K562 (cell line): Measurements from ENCODE around the gene COASY. TPM values are rescaled to one million over a fixed set of nuclear protein-coding genes. Genes with fewer than 3 reads are reported as not detected.

Source experiments
- ASH1L ChIP-seq: fragments of 450-650 bp; IDR thresholded peaks from 2 replicates; pipeline ENCODE4 v1.6.1; 2018; ENCODE audit warnings: borderline replicate concordance, mild to moderate bottlenecking, low read depth; ENCODE audit not compliant: partially characterized antibody
- ATF7 ChIP-seq: fragments of 450-650 bp; IDR thresholded peaks from 2 replicates; pipeline ENCODE4 v1.7.1; 2014; ENCODE audit warnings: mild to moderate bottlenecking, moderate library complexity
- BCOR ChIP-seq: fragments of 450-650 bp; IDR thresholded peaks from 2 replicates; pipeline ENCODE4 v1.6.1; 2016
- BRF1 ChIP-seq: IDR thresholded peaks from 3 replicates; pipeline ENCODE4 v1.6.1; 2011; ENCODE audit warnings: borderline replicate concordance, mild to moderate bottlenecking; ENCODE audit not compliant: insufficient read length; ENCODE audit errors: extremely low read depth
- CC2D1A ChIP-seq: fragments of 450-650 bp; IDR thresholded peaks from 2 replicates; pipeline ENCODE4 v1.6.1; 2017; ENCODE audit warnings: mild to moderate bottlenecking
- CSDE1 ChIP-seq, 2 experiments: fragments of 450-650 bp; IDR thresholded peaks; 2 replicates each; pipeline ENCODE4 v1.6.1; 2016; ENCODE audit warnings: mild to moderate bottlenecking in 1 of 2
- E2F1 ChIP-seq: sonication (generic); formaldehyde crosslinking; IDR thresholded peaks from 2 replicates; pipeline ENCODE4 v1.8.1; 2023; ENCODE audit warnings: mild to moderate bottlenecking, missing genetic modification reagents, moderate library complexity
- ETS2 ChIP-seq: IDR thresholded peaks from 2 replicates; pipeline ENCODE4 v1.6.1; 2016; ENCODE audit warnings: borderline replicate concordance, missing genetic modification characterization, mild to moderate bottlenecking, moderate library complexity, missing compliant biosample characterization; ENCODE audit not compliant: poor library complexity, severe bottlenecking
- PCBP2 ChIP-seq: fragments of 200-400 bp; formaldehyde crosslinking; IDR thresholded peaks from 2 replicates; pipeline ENCODE4 v1.6.1; 2018; ENCODE audit warnings: low read length, low read depth, mild to moderate bottlenecking, moderate library complexity; ENCODE audit not compliant: poor library complexity, severe bottlenecking
- PML ChIP-seq: IDR thresholded peaks from 2 replicates; pipeline ENCODE4 v1.6.1; 2012; ENCODE audit warnings: low read length, inconsistent platforms
- SLC30A9 ChIP-seq: fragments of 250-450 bp; sonication (Bioruptor Pico); IDR thresholded peaks from 2 replicates; pipeline ENCODE4 v1.8.0; 2022; ENCODE audit warnings: mild to moderate bottlenecking, moderate library complexity
- SMAD1 ChIP-seq: fragments of 150-350 bp; IDR thresholded peaks from 2 replicates; pipeline ENCODE4 v1.6.1; 2014; ENCODE audit warnings: low read length, low read depth; ENCODE audit not compliant: partially characterized antibody
- STAT5B ChIP-seq: fragments of 250-450 bp; sonication (Bioruptor Pico); IDR thresholded peaks from 2 replicates; pipeline ENCODE4 v1.8.0; 2021; ENCODE audit warnings: mild to moderate bottlenecking, inconsistent platforms
- TCF7 ChIP-seq: sonication (generic); IDR thresholded peaks from 2 replicates; pipeline ENCODE4 v1.6.1; 2016; ENCODE audit warnings: antibody characterized with exemption, borderline replicate concordance
- TFE3 ChIP-seq: fragments of 450-650 bp; formaldehyde crosslinking; IDR thresholded peaks from 2 replicates; pipeline ENCODE4 v1.4.0; 2020; ENCODE audit warnings: mild to moderate bottlenecking, mixed read lengths
- ZBTB12 ChIP-seq: fragments of 250-450 bp; sonication (Bioruptor Pico); IDR thresholded peaks from 2 replicates; pipeline ENCODE4 v1.4.0; 2020
- ZNF41 ChIP-seq: fragments of 250-450 bp; sonication (Bioruptor Pico); conservative IDR thresholded peaks from 2 replicates; pipeline ENCODE4 v1.4.0; 2020; ENCODE audit warnings: mild to moderate bottlenecking
- ZNF57 ChIP-seq: fragments of 450-650 bp; formaldehyde crosslinking; IDR thresholded peaks from 2 replicates; pipeline ENCODE4 v1.4.0; 2020; ENCODE audit warnings: mild to moderate bottlenecking, moderate library complexity
- ZNF699 ChIP-seq: fragments of 250-450 bp; sonication (Bioruptor Pico); IDR thresholded peaks from 2 replicates; pipeline ENCODE4 v1.8.0; 2021; ENCODE audit warnings: mild to moderate bottlenecking, moderate library complexity; ENCODE audit not compliant: insufficient replicate concordance
- ZNF707 ChIP-seq: fragments of 250-450 bp; sonication (Bioruptor Pico); conservative IDR thresholded peaks from 2 replicates; pipeline ENCODE4 v1.8.0; 2022; ENCODE audit warnings: inconsistent platforms, mild to moderate bottlenecking, moderate library complexity
- polyA plus RNA-seq, 8 experiments: library from polyadenylated mRNA; depleted of rRNA in 4 of 8; stranded (reverse) in 5 of 8; unstranded in 3 of 8; fragments of >200 nt; fragmentation: Nextera tagmentation in 2 of 8; fragmentation: Illumina TruSeq in 1 of 8; extraction: Ambion mirVana in 2 of 8; extraction: Trizol in 1 of 8; gene quantifications; 2 replicates each; pipeline versions ENCODE4 v1.2.1 to v1.2.3, GENCODE V29; 2011 to 2014; ENCODE audit warnings: inconsistent platforms in 1 of 8, missing spikeins in 1 of 8
- total RNA-seq, 7 experiments: library from RNA; depleted of rRNA in 6 of 7; stranded (reverse); fragments of >200 nt in 6 of 7; fragmentation: Illumina TruSeq in 2 of 7; extraction: Trizol in 2 of 7; gene quantifications; 2 replicates each; pipeline versions ENCODE4 v1.2.1 to v1.2.3, GENCODE V29; 2011 to 2021; ENCODE audit warnings: low replicate concordance in 1 of 7
- TF ChIP-seq, protein P1 (sequence below), 2 experiments: fragments of 150-350 bp in 1 of 2; IDR thresholded peaks; 2 replicates each; pipeline ENCODE4 v1.6.1; 2012 to 2016; ENCODE audit warnings: low read depth in 2 of 2, low read length in 2 of 2, mild to moderate bottlenecking in 1 of 2, moderate library complexity in 1 of 2

COASY gene
- total and polyA plus RNA-seq, 9 of the 15 experiments (the other 6 are each of a cell fraction or from before 2014, with no cell fraction given): 25.4 to 175 (median 62.3) TPM

DNA sequence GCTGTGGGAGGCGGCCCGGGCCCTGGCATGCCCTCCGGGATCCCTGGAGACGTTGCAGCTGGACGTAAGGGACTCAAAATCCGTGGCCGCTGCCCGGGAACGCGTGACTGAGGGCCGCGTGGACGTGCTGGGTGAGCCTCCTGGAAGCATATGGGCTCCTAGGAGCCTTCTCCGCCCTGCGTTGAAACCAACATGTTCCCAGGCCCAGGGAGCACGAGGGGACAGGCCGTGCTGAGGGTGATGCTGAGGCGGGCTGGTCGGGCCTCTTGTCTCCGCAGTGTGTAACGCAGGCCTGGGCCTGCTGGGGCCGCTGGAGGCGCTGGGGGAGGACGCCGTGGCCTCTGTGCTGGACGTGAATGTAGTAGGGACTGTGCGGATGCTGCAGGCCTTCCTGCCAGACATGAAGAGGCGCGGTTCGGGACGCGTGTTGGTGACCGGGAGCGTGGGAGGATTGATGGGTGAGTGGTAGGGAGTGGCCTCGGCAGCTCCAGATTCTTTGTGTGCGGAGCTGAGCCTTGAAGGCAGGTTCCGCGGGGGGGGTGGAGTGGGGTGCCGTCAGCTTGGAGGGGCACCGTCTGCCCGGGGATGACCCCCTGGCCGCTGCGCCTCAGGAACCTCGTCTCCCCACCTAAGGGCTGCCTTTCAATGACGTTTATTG lies 8.7 kb upstream of the COASY start (continued):
- no peak; the same call in 1 of the 2 replicates for TF ChIP-seq E2F1 (CRISPR knock-in tag)
- TF ChIP-seq SMAD1: no peak
- TF ChIP-seq ATF7: no peak
- TF ChIP-seq CC2D1A: no peak
- TF ChIP-seq BRF1: no peak
- TF ChIP-seq PCBP2: no peak
- no peak for TF ChIP-seq ZNF41
- no peak for TF ChIP-seq SLC30A9 (CRISPR knock-in tag)
- no peak for TF ChIP-seq PML
- TF ChIP-seq TCF7: no peak
- no peak for TF ChIP-seq ZNF57
- TF ChIP-seq ASH1L: no peak
- TF ChIP-seq TFE3 (CRISPR knock-in tag): no peak
- no peak for TF ChIP-seq CSDE1 (IDR thresholded peaks at IDR 0.05)
- no peak for TF ChIP-seq BCOR
- TF ChIP-seq ZNF699 (CRISPR knock-in tag): no peak
- no peak for TF ChIP-seq ZNF707 (CRISPR knock-in tag)
- TF ChIP-seq ETS2 (tag): no peak
- TF ChIP-seq, protein P1, sequence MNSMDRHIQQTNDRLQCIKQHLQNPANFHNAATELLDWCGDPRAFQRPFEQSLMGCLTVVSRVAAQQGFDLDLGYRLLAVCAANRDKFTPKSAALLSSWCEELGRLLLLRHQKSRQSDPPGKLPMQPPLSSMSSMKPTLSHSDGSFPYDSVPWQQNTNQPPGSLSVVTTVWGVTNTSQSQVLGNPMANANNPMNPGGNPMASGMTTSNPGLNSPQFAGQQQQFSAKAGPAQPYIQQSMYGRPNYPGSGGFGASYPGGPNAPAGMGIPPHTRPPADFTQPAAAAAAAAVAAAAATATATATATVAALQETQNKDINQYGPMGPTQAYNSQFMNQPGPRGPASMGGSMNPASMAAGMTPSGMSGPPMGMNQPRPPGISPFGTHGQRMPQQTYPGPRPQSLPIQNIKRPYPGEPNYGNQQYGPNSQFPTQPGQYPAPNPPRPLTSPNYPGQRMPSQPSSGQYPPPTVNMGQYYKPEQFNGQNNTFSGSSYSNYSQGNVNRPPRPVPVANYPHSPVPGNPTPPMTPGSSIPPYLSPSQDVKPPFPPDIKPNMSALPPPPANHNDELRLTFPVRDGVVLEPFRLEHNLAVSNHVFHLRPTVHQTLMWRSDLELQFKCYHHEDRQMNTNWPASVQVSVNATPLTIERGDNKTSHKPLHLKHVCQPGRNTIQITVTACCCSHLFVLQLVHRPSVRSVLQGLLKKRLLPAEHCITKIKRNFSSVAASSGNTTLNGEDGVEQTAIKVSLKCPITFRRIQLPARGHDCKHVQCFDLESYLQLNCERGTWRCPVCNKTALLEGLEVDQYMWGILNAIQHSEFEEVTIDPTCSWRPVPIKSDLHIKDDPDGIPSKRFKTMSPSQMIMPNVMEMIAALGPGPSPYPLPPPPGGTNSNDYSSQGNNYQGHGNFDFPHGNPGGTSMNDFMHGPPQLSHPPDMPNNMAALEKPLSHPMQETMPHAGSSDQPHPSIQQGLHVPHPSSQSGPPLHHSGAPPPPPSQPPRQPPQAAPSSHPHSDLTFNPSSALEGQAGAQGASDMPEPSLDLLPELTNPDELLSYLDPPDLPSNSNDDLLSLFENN (IDR thresholded peaks at IDR 0.05; ENCODE audit: low read depth in 2 of 2, low read length in 2 of 2): no peak
- TF ChIP-seq STAT5B (CRISPR knock-in tag): no peak
- TF ChIP-seq ZBTB12 (CRISPR knock-in tag): no peak
